Mesothelial cell of epicardium (in vitro differentiated cells): ENCODE measurements around the gene MFSD12. TPM values are rescaled to one million over a fixed set of nuclear protein-coding genes. Genes with fewer than 3 reads are reported as not detected.
A peak's percentile ranks its signal among the peaks of the same experiment; 100 is the strongest.

Experiments used
- DNase-seq, 2 experiments: peaks; one replicate each; pipeline ENCODE4 v3.0.0; 2021; ENCODE audit warnings: low spot score in 2 of 2; ENCODE audit not compliant: unreplicated experiment in 2 of 2
- H3K27ac Mint-ChIP-seq: 2 replicates; pipeline ENCODE4 v1.8.0; 2021; ENCODE audit warnings: mixed read lengths
- H3K27me3 Mint-ChIP-seq: 2 replicates; pipeline ENCODE4 v1.8.0; 2021; ENCODE audit warnings: low read depth, mixed read lengths
- H3K36me3 Mint-ChIP-seq: 2 replicates; pipeline ENCODE4 v1.8.0; 2021; ENCODE audit warnings: mixed read lengths
- H3K4me1 Mint-ChIP-seq: 2 replicates; pipeline ENCODE4 v1.8.0; 2021; ENCODE audit warnings: mixed read lengths
- H3K4me3 Mint-ChIP-seq: 2 replicates; pipeline ENCODE4 v1.8.0; 2021; ENCODE audit warnings: mild to moderate bottlenecking, moderate library complexity, mixed read lengths
- H3K9me3 Mint-ChIP-seq: 2 replicates; pipeline ENCODE4 v1.8.0; 2021; ENCODE audit warnings: mixed read lengths
- CTCF ChIP-seq: fragments of 200-600 bp; sonication (generic); IDR thresholded peaks from one replicate; pipeline ENCODE4 v1.5.0; 2021; ENCODE audit warnings: antibody characterized with exemption; ENCODE audit not compliant: unreplicated experiment
- total RNA-seq: library from RNA; stranded (reverse); gene quantifications from 3 replicates; pipeline ENCODE4 v1.2.1, GENCODE V29; 2021

The MFSD12 gene
- total RNA-seq, 1 donor from 2014 or later: 59.5 TPM

- TF ChIP-seq CTCF: no peak
- peaks cover 2% of the 10 kb centered on the region for H3K36me3 Mint-ChIP-seq
- H3K4me3 Mint-ChIP-seq: no peak overlapping the region
- DNase-seq: no peak
- peaks cover 51% of the 10 kb centered on the region for H3K27me3 Mint-ChIP-seq
- peaks cover 9% of the 10 kb centered on the region for H3K4me1 Mint-ChIP-seq
- H3K27ac Mint-ChIP-seq: no peak overlapping the region
- H3K9me3 Mint-ChIP-seq: no peaks in the 10 kb centered on the region
These were observed 23.0 kb upstream of the MFSD12 start for GRCh38 chr19:3580156-3580934.

GRCh38 chr19:3578390-3578789 lies 21.0 kb upstream of the MFSD12 start:
- TF ChIP-seq CTCF: no peak
- H3K27me3 Mint-ChIP-seq: peaks cover 43% of the 10 kb centered on the region
- DNase-seq: no peak
- H3K4me3 Mint-ChIP-seq: no peak overlapping the region
- no peaks in the 10 kb centered on the region for H3K9me3 Mint-ChIP-seq
- H3K4me1 Mint-ChIP-seq: peaks cover 16% of the 10 kb centered on the region
- H3K27ac Mint-ChIP-seq: no peak overlapping the region
- H3K36me3 Mint-ChIP-seq: peaks cover 11% of the 10 kb centered on the region

- Mint-ChIP-seq H3K4me3 (no peak overlapping the region), H3K9me3 (no peaks in the 10 kb centered on the region), H3K27me3 (peaks cover 39% of the 10 kb centered on the region), H3K27ac (no peak overlapping the region), H3K4me1 (peaks cover 16% of the 10 kb centered on the region), H3K36me3 (peaks cover 11% of the 10 kb centered on the region)
- DNase-seq: no peak
- TF ChIP-seq CTCF: no peak
These were observed 20.4 kb upstream of the MFSD12 start for GRCh38 chr19:3577723-3578344.

GRCh38 chr19:3576696-3577443 lies 19.5 kb upstream of the MFSD12 start:
- H3K27ac Mint-ChIP-seq: no peak overlapping the region
- DNase-seq: peak; percentile 60 to 63
- TF ChIP-seq CTCF: no peak
- H3K4me3 Mint-ChIP-seq: peak overlapping the region; percentile 58
- H3K27me3 Mint-ChIP-seq: peaks cover 34% of the 10 kb centered on the region
- peaks cover 11% of the 10 kb centered on the region for H3K36me3 Mint-ChIP-seq
- H3K9me3 Mint-ChIP-seq: no peaks in the 10 kb centered on the region
- peaks cover 16% of the 10 kb centered on the region for H3K4me1 Mint-ChIP-seq

GRCh38 chr19:3575949-3576673 lies 18.7 kb upstream of the MFSD12 start:
- no peak for TF ChIP-seq CTCF
- Mint-ChIP-seq H3K4me3 (peak overlapping the region; percentile 58), H3K27me3 (peaks cover 34% of the 10 kb centered on the region), H3K27ac (no peak overlapping the region), H3K9me3 (no peaks in the 10 kb centered on the region), H3K4me1 (peaks cover 19% of the 10 kb centered on the region), H3K36me3 (peaks cover 11% of the 10 kb centered on the region)
- DNase-seq: no peak
